ENCODE results near the gene APLF.

DNA sequence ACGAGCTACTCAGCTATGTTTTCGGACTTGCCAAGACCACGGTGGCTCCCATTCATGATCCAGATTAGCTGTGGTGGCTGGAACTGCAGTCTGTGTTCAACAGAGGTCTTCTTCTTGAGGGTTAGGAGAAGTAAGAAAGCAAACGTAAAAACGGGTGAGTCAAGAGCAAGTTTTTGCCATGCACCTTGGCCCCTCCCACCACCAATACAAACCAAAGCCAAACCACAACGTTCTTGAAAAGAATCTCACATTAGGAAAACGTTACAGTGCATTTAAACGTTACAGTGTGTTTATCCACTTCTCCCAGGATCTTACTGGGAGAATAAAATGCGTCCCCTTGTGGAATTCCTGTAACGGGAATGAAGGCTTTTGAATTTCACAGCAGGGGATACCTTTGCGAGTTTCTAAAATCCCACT is 1.0 kb upstream of the APLF start:
- TF ChIP-seq, protein P1, sequence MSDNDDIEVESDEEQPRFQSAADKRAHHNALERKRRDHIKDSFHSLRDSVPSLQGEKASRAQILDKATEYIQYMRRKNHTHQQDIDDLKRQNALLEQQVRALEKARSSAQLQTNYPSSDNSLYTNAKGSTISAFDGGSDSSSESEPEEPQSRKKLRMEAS (IDR thresholded peaks at IDR 0.05) = no peak
- TF ChIP-seq HNF4A (conservative IDR thresholded peaks at IDR 0.05) (no peak), CTCF (IDR thresholded peaks at IDR 0.05; ENCODE audit: low read depth, low read length, missing input control) (no peak), GABPA (IDR thresholded peaks at IDR 0.05 in 1 of 2, conservative IDR thresholded peaks at IDR 0.05 in 1 of 2) (no peak), SP1 (IDR thresholded peaks at IDR 0.05) (no peak), YY1 (IDR thresholded peaks at IDR 0.05) (no peak), RXRA (IDR thresholded peaks at IDR 0.05) (no peak), RAD21 (IDR thresholded peaks at IDR 0.05) (no peak), HNF4G (IDR thresholded peaks at IDR 0.05) (no peak), JUND (IDR thresholded peaks at IDR 0.05) (no peak)
- TF ChIP-seq, protein P2, sequence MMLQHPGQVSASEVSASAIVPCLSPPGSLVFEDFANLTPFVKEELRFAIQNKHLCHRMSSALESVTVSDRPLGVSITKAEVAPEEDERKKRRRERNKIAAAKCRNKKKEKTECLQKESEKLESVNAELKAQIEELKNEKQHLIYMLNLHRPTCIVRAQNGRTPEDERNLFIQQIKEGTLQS (IDR thresholded peaks at IDR 0.05) = no peak
- TF ChIP-seq, protein P3, sequence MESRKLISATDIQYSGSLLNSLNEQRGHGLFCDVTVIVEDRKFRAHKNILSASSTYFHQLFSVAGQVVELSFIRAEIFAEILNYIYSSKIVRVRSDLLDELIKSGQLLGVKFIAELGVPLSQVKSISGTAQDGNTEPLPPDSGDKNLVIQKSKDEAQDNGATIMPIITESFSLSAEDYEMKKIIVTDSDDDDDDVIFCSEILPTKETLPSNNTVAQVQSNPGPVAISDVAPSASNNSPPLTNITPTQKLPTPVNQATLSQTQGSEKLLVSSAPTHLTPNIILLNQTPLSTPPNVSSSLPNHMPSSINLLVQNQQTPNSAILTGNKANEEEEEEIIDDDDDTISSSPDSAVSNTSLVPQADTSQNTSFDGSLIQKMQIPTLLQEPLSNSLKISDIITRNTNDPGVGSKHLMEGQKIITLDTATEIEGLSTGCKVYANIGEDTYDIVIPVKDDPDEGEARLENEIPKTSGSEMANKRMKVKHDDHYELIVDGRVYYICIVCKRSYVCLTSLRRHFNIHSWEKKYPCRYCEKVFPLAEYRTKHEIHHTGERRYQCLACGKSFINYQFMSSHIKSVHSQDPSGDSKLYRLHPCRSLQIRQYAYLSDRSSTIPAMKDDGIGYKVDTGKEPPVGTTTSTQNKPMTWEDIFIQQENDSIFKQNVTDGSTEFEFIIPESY (IDR thresholded peaks at IDR 0.05) = no peak

Data from liver (tissue), 3 donors.